Tibial artery (tissue), 4 donors: ENCODE results near the gene MCEMP1.

Experiments
- DNase-seq, 2 donors: peaks; one replicate each; pipeline ENCODE4 v3.0.0-alpha.2; 2019
- H3K27ac ChIP-seq, 2 donors: fragments of 200-600 bp; sonication (generic) in 1 of 2; 1 replicate in 1 of 2; 2 replicates in 1 of 2; pipeline ENCODE4 v1.5.1; 2018 to 2019; ENCODE audit warnings: mild to moderate bottlenecking in 1 of 2
- H3K27me3 ChIP-seq, 2 donors: fragments of 200-600 bp; sonication (generic) in 1 of 2; one replicate each; pipeline versions ENCODE4 v1.5.1 to v1.6.0; 2016 to 2019
- H3K36me3 ChIP-seq, 3 donors: fragments of 200-600 bp; sonication (generic) in 2 of 3; one replicate each; pipeline ENCODE4 v1.5.1; 2016 to 2019; ENCODE audit warnings: mild to moderate bottlenecking in 2 of 3
- H3K4me1 ChIP-seq, 4 donors: fragments of 200-600 bp; sonication (generic) in 2 of 4; 1 replicate in 3 of 4; 2 replicates in 1 of 4; pipeline ENCODE4 v1.5.1; 2016 to 2019
- H3K4me3 ChIP-seq, 2 donors: fragments of 200-600 bp; sonication (generic) in 1 of 2; 1 replicate in 1 of 2; 2 replicates in 1 of 2; pipeline ENCODE4 v1.5.1; 2018 to 2019; ENCODE audit warnings: mild to moderate bottlenecking in 2 of 2
- H3K9me3 ChIP-seq, 3 donors: fragments of 200-600 bp; sonication (generic) in 1 of 3; one replicate each; pipeline ENCODE4 v1.5.1; 2016 to 2019
- CTCF ChIP-seq, 2 experiments: fragments of 200-600 bp in 1 of 2; fragments of 450-650 bp in 1 of 2; IDR thresholded peaks; one replicate each; pipeline ENCODE4 v1.5.1; 2017 to 2019; ENCODE audit warnings: antibody characterized with exemption in 2 of 2, mild to moderate bottlenecking in 1 of 2, moderate library complexity in 1 of 2
- intact Hi-C: fragments of 100-400 bp; cut with DNase I; formaldehyde crosslinking; loops from one replicate; pipeline ENCODE4 v1.15.0; 2023; ENCODE audit warnings: low total_unique reads

MCEMP1 gene

GRCh38 chr19:7699417-7700401 is 22.8 kb downstream of the MCEMP1 start:
- intact Hi-C loops, result no loop called here
- H3K4me1 ChIP-seq, result no peaks in the 10 kb centered on the region
- no peak overlapping the region for H3K27ac ChIP-seq
- peaks cover 0 to 67% of the 10 kb centered on the region in 2 donors for H3K27me3 ChIP-seq
- TF ChIP-seq CTCF (IDR thresholded peaks at IDR 0.05), result no peak
- DNase-seq, result no peak
- H3K9me3 ChIP-seq, result no peaks in the 10 kb centered on the region
- H3K4me3 ChIP-seq, result no peak overlapping the region
- H3K36me3 ChIP-seq, result no peaks in the 10 kb centered on the region

DNA sequence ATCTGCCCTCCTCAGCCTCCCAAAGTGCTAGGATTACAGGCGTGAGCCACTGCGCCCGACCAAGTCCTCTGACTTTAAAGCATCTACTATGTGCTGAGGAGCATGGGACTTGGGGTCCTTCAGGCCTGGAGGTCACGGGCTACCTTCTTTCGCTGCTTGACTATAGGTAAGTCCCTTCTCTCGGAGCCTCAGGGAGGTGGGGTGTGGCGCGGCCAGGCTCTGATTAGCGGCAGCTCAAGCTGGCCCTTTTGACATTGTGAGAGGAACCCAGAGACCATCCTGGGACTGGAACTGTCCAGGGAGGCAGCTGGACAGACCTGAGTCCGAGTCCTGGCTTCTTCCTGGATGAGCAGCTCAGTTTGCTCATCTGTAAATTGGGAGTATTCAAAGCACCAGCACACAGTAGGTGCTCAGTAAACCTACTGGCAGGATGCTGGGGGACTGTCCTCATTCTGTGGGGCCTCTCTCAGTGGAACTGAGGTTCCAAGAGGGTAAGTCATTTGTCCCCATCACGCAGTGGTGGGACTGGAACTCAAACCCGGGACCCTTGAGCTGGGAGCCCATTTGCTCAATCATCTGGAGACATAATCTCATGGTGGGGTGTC is 24.3 kb downstream of the MCEMP1 start:
- Histone ChIP-seq H3K4me1 (no peaks in the 10 kb centered on the region), H3K36me3 (no peaks in the 10 kb centered on the region), H3K4me3 (no peak overlapping the region), H3K27me3 (peaks cover 0 to 67% of the 10 kb centered on the region in 2 donors), H3K27ac (no peak overlapping the region), H3K9me3 (no peaks in the 10 kb centered on the region)
- TF ChIP-seq CTCF (IDR thresholded peaks at IDR 0.05), result no peak
- intact Hi-C loops, result no loop called here
- no peak for DNase-seq

GRCh38 chr19:7701654-7702457 is 25.0 kb downstream of the MCEMP1 start, which contains the start of gene FCER2:
Gene FCER2, minus strand, starts transcription at chr19:7702131. Its CDS starts 2,371 bp downstream, at chr19:7699760.
- Histone ChIP-seq H3K27me3 (peaks cover 0 to 63% of the 10 kb centered on the region in 2 donors), H3K4me1 (no peaks in the 10 kb centered on the region), H3K4me3 (no peak within 1 kb of the TSS), H3K27ac (no peak within 1 kb of the TSS), H3K36me3 (no peaks in the 10 kb centered on the region), H3K9me3 (no peaks in the 10 kb centered on the region)
- DNase-seq, result no peak
- TF ChIP-seq CTCF (IDR thresholded peaks at IDR 0.05), result no peak
- intact Hi-C loops, result no loop called here

DNA sequence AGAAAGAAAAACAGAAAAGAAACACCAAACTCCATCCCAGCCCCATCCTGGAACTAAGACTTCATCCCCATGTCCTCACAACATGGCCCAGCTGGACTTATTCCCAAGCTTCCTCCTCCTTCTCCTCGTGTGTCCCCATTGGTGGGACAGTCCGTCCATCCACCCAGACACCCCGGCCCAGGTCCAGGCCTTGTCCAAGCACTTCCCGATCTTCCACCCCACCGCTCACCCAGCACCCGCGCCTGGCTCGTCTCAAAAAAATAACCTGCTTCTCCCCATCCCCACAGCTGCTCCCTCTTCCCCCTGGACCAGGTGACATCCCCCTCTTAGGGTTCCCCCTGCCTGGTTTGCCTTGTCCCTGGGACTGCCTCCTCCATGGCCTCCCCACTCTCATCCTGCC is 26.4 kb downstream of the MCEMP1 start:
- no peaks in the 10 kb centered on the region for H3K9me3 ChIP-seq
- peaks cover 0 to 53% of the 10 kb centered on the region in 2 donors for H3K27me3 ChIP-seq
- H3K4me1 ChIP-seq, result no peaks in the 10 kb centered on the region
- no peak overlapping the region for H3K4me3 ChIP-seq
- H3K27ac ChIP-seq, result no peak overlapping the region
- no peaks in the 10 kb centered on the region for H3K36me3 ChIP-seq
- intact Hi-C loops, result no loop called here
- no peak for TF ChIP-seq CTCF (IDR thresholded peaks at IDR 0.05)
- DNase-seq, result no peak

DNA sequence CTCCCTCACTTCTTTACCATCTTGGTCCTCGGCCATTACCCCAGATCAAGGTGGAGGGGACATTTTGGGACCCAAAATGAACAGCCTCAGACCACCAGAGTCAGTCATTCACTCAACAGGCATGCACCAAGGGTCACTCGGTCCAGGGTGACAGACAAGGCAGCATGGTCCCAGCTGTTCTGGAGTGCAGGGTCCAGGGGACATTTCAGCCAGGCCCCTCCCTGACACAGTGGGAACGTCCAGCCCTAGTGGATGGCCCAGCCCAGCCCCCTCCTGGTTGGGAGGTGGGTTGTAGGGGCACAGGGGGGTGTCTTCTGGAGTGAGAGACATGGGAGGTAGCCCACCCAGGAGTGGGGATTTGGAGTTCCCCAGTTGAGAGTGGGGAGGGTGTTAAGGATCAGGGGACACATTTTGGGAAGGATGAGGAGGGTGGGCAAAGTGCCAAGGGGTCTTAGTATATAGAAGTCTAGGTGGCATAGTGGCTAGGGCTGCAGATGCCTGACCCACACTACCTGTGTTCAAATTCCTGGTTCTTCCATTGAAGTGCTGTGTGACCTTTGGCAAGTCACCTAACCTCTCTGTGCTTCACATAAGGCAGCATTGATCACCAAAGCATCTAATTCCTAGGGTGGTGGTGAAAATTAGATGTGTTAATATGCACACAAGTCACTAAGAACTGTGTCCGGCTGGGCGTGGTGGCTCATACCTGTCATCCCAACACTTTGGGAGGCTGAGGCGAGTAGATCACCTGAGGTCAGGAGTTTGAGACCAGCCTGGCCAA is 27.6 kb downstream of the MCEMP1 start:
- Histone ChIP-seq H3K4me3 (no peak overlapping the region), H3K4me1 (no peaks in the 10 kb centered on the region), H3K9me3 (no peaks in the 10 kb centered on the region), H3K27ac (no peak overlapping the region), H3K36me3 (no peaks in the 10 kb centered on the region), H3K27me3 (peaks cover 0 to 49% of the 10 kb centered on the region in 2 donors)
- DNase-seq, result no peak
- TF ChIP-seq CTCF (IDR thresholded peaks at IDR 0.05), result no peak
- intact Hi-C loops, result no loop called here
